ENCODE data around the gene NUP62.
"Not testable (repeated sequence)": the region's sequence is repeated elsewhere in the genome, so short reads cannot be mapped to it uniquely, and the experiment has no call there.

The NUP62 gene

DNA sequence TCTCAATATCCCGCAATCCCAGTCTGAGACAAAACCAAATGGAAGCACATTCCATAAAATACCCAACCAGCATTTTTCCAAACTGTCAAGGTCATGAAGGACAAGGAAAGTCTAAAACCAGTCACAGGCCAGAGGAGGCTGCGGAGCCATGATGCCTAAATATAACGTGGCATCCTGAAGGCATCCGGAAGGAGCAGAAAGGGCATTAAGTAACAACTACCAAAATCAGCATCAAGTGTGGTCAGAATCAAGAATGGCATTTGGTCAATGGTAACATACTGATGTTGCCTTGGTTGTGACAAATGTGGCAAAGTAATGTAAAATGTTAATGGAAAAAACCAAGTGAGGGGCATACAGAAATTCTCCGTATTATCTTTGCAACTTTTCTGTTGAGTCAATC, 3.8 kb downstream of the NUP62 start:
- no peaks in the 10 kb centered on the region for H3K27me3 ChIP-seq (ENCODE audit: control insufficient read depth in 1 of 2, insufficient read depth in 2 of 2, low read length in 2 of 2)
- H3K4me3 ChIP-seq (ENCODE audit: low read length in 2 of 2) = no peak overlapping the region
- peaks cover 19% of the 10 kb centered on the region for H3K4me1 ChIP-seq (ENCODE audit: control insufficient read depth, insufficient read depth, low read length)
- H3K9me3 ChIP-seq (ENCODE audit: control insufficient read depth in 2 of 2, low read length in 2 of 2) = no peaks in the 10 kb centered on the region
- peaks cover 11 to 15% of the 10 kb centered on the region in 2 donors for H3K36me3 ChIP-seq (ENCODE audit: control insufficient read depth in 2 of 2, insufficient read depth in 2 of 2, low read length in 2 of 2)
- H3K9ac ChIP-seq (ENCODE audit: low read length in 2 of 2) = no peak overlapping the region
- no peak overlapping the region for H3K27ac ChIP-seq (ENCODE audit: low read length)

DNA sequence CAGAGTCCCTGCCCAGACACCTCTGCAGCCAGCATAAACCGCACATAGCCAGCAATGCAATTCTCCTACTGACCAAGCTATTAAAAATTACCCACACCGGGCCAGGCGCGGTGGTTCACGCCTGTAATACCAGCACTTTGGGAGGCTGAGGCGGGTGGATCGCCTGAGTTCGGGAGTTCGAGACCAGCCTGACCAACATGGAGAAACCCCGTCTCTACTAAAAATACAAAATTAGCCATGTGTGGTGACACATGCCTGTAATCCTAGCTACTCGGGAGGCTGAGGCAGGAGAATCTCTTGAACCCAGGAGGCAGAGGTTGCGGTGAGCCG, 4.5 kb downstream of the NUP62 start:
- H3K9ac ChIP-seq (ENCODE audit: low read length in 2 of 2); H3K27ac ChIP-seq (ENCODE audit: low read length); H3K4me3 ChIP-seq (ENCODE audit: low read length in 2 of 2); H3K27me3 ChIP-seq (ENCODE audit: control insufficient read depth in 1 of 2, insufficient read depth in 2 of 2, low read length in 2 of 2); H3K9me3 ChIP-seq (ENCODE audit: control insufficient read depth in 2 of 2, low read length in 2 of 2): not testable (repeated sequence)
- Histone ChIP-seq H3K4me1 (ENCODE audit: control insufficient read depth, insufficient read depth, low read length) (peaks cover 15% of the 10 kb centered on the region), H3K36me3 (ENCODE audit: control insufficient read depth in 2 of 2, insufficient read depth in 2 of 2, low read length in 2 of 2) (peaks cover 11 to 15% of the 10 kb centered on the region in 2 donors)

GRCh38 chr19:49924004-49924880, 5.1 kb downstream of the NUP62 start:
- no peaks in the 10 kb centered on the region for H3K9me3 ChIP-seq (ENCODE audit: control insufficient read depth in 2 of 2, low read length in 2 of 2)
- H3K27ac ChIP-seq (ENCODE audit: low read length) = no peak overlapping the region
- H3K36me3 ChIP-seq (ENCODE audit: control insufficient read depth in 2 of 2, insufficient read depth in 2 of 2, low read length in 2 of 2) = peaks cover 11 to 15% of the 10 kb centered on the region in 2 donors
- peaks cover 15% of the 10 kb centered on the region for H3K4me1 ChIP-seq (ENCODE audit: control insufficient read depth, insufficient read depth, low read length)
- H3K4me3 ChIP-seq (ENCODE audit: low read length in 2 of 2) = no peak overlapping the region
- no peaks in the 10 kb centered on the region for H3K27me3 ChIP-seq (ENCODE audit: control insufficient read depth in 1 of 2, insufficient read depth in 2 of 2, low read length in 2 of 2)
- H3K9ac ChIP-seq (ENCODE audit: low read length in 2 of 2) = no peak overlapping the region

DNA sequence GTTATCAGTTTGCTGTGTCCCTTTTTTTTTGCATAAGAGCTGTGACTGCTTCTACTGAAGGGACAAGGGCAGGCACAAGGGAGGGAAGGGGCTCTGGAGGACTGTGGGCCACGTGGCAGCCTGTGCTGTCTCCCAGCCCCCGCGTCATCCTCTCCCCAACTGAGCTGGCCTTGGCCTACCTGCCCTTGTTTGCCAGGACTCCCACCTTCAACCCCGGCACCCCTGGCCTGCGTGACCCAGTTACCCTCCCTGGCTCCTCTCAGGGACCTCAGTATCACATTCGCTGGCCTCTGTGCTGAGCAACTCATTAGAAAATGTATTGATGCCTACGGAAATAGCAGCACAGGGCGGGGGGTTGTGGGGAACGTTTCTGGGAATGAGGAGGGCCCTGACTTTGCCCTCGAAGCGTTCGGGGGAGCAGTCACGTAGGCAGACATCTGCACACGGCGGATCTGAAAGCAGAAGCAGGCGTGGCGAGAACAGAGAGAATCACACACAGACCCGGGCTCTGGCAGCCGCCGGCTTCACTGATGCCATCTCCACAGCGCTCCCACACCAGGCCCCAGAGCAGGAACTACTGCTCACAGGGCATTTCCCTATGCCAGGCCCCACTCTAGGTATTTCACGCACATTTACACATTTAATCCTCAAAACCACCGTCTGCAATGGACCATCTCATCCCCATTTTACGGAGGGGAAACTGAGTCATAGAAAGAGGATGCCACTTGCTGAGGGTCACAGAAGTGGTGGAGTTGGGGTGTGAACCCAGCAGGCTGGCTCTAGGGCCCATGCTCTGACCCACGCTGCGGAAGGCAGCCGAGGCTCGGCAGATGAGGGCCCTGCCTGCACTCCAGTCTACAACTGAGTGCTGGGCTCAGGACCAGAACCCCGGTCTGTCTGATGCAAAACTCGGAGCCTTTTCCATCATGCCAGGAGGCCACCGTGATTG, 6.0 kb downstream of the NUP62 start:
- Histone ChIP-seq H3K36me3 (ENCODE audit: control insufficient read depth in 2 of 2, insufficient read depth in 2 of 2, low read length in 2 of 2) (peaks cover 11 to 17% of the 10 kb centered on the region in 2 donors), H3K9ac (ENCODE audit: low read length in 2 of 2) (no peak overlapping the region), H3K4me1 (ENCODE audit: control insufficient read depth, insufficient read depth, low read length) (peaks cover 11% of the 10 kb centered on the region), H3K27ac (ENCODE audit: low read length) (no peak overlapping the region), H3K9me3 (ENCODE audit: control insufficient read depth in 2 of 2, low read length in 2 of 2) (no peaks in the 10 kb centered on the region), H3K4me3 (ENCODE audit: low read length in 2 of 2) (no peak overlapping the region), H3K27me3 (ENCODE audit: control insufficient read depth in 1 of 2, insufficient read depth in 2 of 2, low read length in 2 of 2) (no peaks in the 10 kb centered on the region)

GRCh38 chr19:49921871-49922795, 7.2 kb downstream of the NUP62 start:
- Histone ChIP-seq H3K27ac (ENCODE audit: low read length) (no peak overlapping the region), H3K9ac (ENCODE audit: low read length in 2 of 2) (no peak overlapping the region), H3K9me3 (ENCODE audit: control insufficient read depth in 2 of 2, low read length in 2 of 2) (no peaks in the 10 kb centered on the region), H3K4me3 (ENCODE audit: low read length in 2 of 2) (no peak overlapping the region), H3K4me1 (ENCODE audit: control insufficient read depth, insufficient read depth, low read length) (peaks cover 5% of the 10 kb centered on the region), H3K27me3 (ENCODE audit: control insufficient read depth in 1 of 2, insufficient read depth in 2 of 2, low read length in 2 of 2) (no peaks in the 10 kb centered on the region), H3K36me3 (ENCODE audit: control insufficient read depth in 2 of 2, insufficient read depth in 2 of 2, low read length in 2 of 2) (peaks cover 9 to 16% of the 10 kb centered on the region in 2 donors)

DNA sequence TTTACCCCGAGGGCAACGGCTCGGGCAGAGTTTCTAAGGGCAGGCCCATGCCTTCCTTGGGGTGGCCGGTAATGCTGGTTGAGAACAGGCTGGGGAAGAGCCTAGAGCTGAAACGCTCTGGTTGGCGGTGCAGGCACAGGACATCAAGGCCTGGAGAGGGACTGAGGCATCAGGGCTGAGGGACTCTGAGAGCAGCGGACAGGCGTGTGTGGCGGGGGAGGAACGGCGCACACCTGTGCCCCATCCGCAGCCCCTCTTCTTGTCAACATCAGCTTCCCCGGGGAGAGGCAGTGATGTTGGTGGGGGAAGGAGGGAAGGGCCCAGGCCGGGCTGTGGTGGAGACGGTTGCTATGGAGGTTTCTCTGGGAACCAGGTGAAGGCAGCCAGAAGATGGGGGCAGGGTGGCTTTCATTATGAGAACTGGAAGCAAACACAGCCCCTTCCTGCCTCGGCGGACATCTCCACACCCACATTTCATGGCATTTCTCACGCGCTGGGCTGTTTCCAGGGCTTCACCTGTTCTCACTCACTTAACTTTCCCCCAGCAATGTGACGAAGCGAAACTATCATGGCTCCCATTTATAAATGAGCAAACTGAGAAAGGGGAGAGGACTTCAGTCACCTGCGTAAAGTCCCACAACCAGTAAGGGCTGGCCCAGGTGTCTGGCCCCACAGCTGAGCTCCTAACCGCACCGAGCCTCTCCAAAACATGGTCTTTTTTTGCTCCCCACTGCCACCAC, 8.5 kb downstream of the NUP62 start:
- H3K9me3 ChIP-seq (ENCODE audit: control insufficient read depth in 2 of 2, low read length in 2 of 2) = no peaks in the 10 kb centered on the region
- no peak overlapping the region for H3K4me3 ChIP-seq (ENCODE audit: low read length in 2 of 2)
- peaks cover 9 to 16% of the 10 kb centered on the region in 2 donors for H3K36me3 ChIP-seq (ENCODE audit: control insufficient read depth in 2 of 2, insufficient read depth in 2 of 2, low read length in 2 of 2)
- H3K27me3 ChIP-seq (ENCODE audit: control insufficient read depth in 1 of 2, insufficient read depth in 2 of 2, low read length in 2 of 2) = no peaks in the 10 kb centered on the region
- H3K4me1 ChIP-seq (ENCODE audit: control insufficient read depth, insufficient read depth, low read length) = peaks cover 5% of the 10 kb centered on the region
- H3K9ac ChIP-seq (ENCODE audit: low read length in 2 of 2) = no peak overlapping the region
- H3K27ac ChIP-seq (ENCODE audit: low read length) = no peak overlapping the region

DNA sequence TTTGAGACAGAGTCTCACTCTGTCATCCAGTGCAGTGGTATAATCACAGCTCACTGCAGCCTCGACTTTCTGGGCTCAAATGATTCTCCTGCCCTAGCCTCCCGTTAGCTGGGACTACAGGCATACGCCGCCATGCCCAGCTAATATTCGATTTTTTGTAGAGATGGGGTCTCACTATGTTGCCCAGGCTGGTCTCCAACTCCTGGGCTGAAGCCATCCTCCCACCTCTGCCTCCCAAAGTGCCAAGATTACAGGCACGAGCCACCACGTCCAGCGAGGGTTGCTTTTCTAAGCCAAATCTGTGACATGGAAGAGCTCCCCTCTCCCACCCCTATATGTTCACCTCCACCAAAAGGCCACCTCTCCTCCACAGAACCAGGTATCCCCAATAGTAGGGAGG, 11.2 kb downstream of the NUP62 start:
- no peaks in the 10 kb centered on the region for H3K27me3 ChIP-seq (ENCODE audit: control insufficient read depth in 1 of 2, insufficient read depth in 2 of 2, low read length in 2 of 2)
- peaks cover 3% of the 10 kb centered on the region for H3K4me1 ChIP-seq (ENCODE audit: control insufficient read depth, insufficient read depth, low read length)
- H3K9ac ChIP-seq (ENCODE audit: low read length in 2 of 2) = no peak overlapping the region
- H3K4me3 ChIP-seq (ENCODE audit: low read length in 2 of 2) = no peak overlapping the region
- peaks cover 4 to 17% of the 10 kb centered on the region in 2 donors for H3K36me3 ChIP-seq (ENCODE audit: control insufficient read depth in 2 of 2, insufficient read depth in 2 of 2, low read length in 2 of 2)
- H3K9me3 ChIP-seq (ENCODE audit: control insufficient read depth in 2 of 2, low read length in 2 of 2) = no peaks in the 10 kb centered on the region
- no peak overlapping the region for H3K27ac ChIP-seq (ENCODE audit: low read length)

- H3K4me1 ChIP-seq (ENCODE audit: control insufficient read depth, insufficient read depth, low read length) = peaks cover 7% of the 10 kb centered on the region
- H3K4me3 ChIP-seq (ENCODE audit: low read length in 2 of 2) = no peak overlapping the region
- H3K36me3 ChIP-seq (ENCODE audit: control insufficient read depth in 2 of 2, insufficient read depth in 2 of 2, low read length in 2 of 2) = peaks cover 2 to 15% of the 10 kb centered on the region in 2 donors
- no peak overlapping the region for H3K27ac ChIP-seq (ENCODE audit: low read length)
- no peaks in the 10 kb centered on the region for H3K27me3 ChIP-seq (ENCODE audit: control insufficient read depth in 1 of 2, insufficient read depth in 2 of 2, low read length in 2 of 2)
- no peak overlapping the region for H3K9ac ChIP-seq (ENCODE audit: low read length in 2 of 2)
- H3K9me3 ChIP-seq (ENCODE audit: control insufficient read depth in 2 of 2, low read length in 2 of 2) = no peaks in the 10 kb centered on the region
Observed at GRCh38 chr19:49916839-49917733, 12.2 kb downstream of the NUP62 start.

- Histone ChIP-seq H3K27me3 (ENCODE audit: control insufficient read depth in 1 of 2, insufficient read depth in 2 of 2, low read length in 2 of 2) (no peaks in the 10 kb centered on the region), H3K4me1 (ENCODE audit: control insufficient read depth, insufficient read depth, low read length) (peaks cover 7% of the 10 kb centered on the region)
Observed at GRCh38 chr19:49915271-49915670, 14.0 kb downstream of the NUP62 start.

More at GRCh38 chr19:49915271-49915670, 14.0 kb downstream of the NUP62 start:
- H3K9me3 ChIP-seq (ENCODE audit: control insufficient read depth in 2 of 2, low read length in 2 of 2) = no peaks in the 10 kb centered on the region
- H3K9ac ChIP-seq (ENCODE audit: low read length in 2 of 2) = no peak overlapping the region
- no peak overlapping the region for H3K27ac ChIP-seq (ENCODE audit: low read length)
- peaks cover 2 to 17% of the 10 kb centered on the region in 2 donors for H3K36me3 ChIP-seq (ENCODE audit: control insufficient read depth in 2 of 2, insufficient read depth in 2 of 2, low read length in 2 of 2)
- no peak overlapping the region for H3K4me3 ChIP-seq (ENCODE audit: low read length in 2 of 2)

Measured in stomach smooth muscle (tissue), 2 donors.